ENCODE results near the gene TIGD6.

Gene TIGD6

GRCh38 chr5:149957855-149958254 is 42.6 kb downstream of the TIGD6 start:
- no peaks in the 10 kb centered on the region for H3K27me3 ChIP-seq (ENCODE audit: control insufficient read depth, low read length)
- no peaks in the 10 kb centered on the region for H3K36me3 ChIP-seq (ENCODE audit: control insufficient read depth, low read length)
- no peaks in the 10 kb centered on the region for H3K9me2 ChIP-seq (replicated peaks; ENCODE audit: control insufficient read depth, low read length)
- peaks cover 24% of the 10 kb centered on the region for H3K4me1 ChIP-seq (ENCODE audit: control insufficient read depth, low read length)
- no peaks in the 10 kb centered on the region for H4K20me1 ChIP-seq (ENCODE audit: control insufficient read depth, insufficient read depth, low read depth, low read length)
- no peaks in the 10 kb centered on the region for H3K9me3 ChIP-seq (ENCODE audit: control insufficient read depth, insufficient read depth, low read length)
- no peaks in the 10 kb centered on the region for H3K79me2 ChIP-seq (ENCODE audit: control insufficient read depth, low read length)
- no peak overlapping the region for H3K4me3 ChIP-seq (ENCODE audit: low read length)
- no peak overlapping the region for H3K27ac ChIP-seq (ENCODE audit: low read depth, low read length)
- no peak overlapping the region for H3K4me2 ChIP-seq (ENCODE audit: low read length)
- TF ChIP-seq CTCF (IDR thresholded peaks at IDR 0.05; ENCODE audit: low read depth, low read length, poor library complexity, severe bottlenecking): no peak
- TF ChIP-seq EZH2phosphoT487 (IDR thresholded peaks at IDR 0.05; ENCODE audit: borderline replicate concordance, low read length): no peak
- H3F3A ChIP-seq (ENCODE audit: control insufficient read depth, insufficient read depth): peaks cover 5% of the 10 kb centered on the region; the same call in 1 of the 2 replicates

- TF ChIP-seq CTCF (IDR thresholded peaks at IDR 0.05; ENCODE audit: low read depth, low read length, poor library complexity, severe bottlenecking) (no peak), EZH2phosphoT487 (IDR thresholded peaks at IDR 0.05; ENCODE audit: borderline replicate concordance, low read length) (no peak)
- H3K27me3 ChIP-seq (ENCODE audit: control insufficient read depth, low read length): no peaks in the 10 kb centered on the region
- no peaks in the 10 kb centered on the region for H3K9me3 ChIP-seq (ENCODE audit: control insufficient read depth, insufficient read depth, low read length)
- peaks cover 5% of the 10 kb centered on the region; the same call in 1 of the 2 replicates for H3F3A ChIP-seq (ENCODE audit: control insufficient read depth, insufficient read depth)
- H3K36me3 ChIP-seq (ENCODE audit: control insufficient read depth, low read length): no peaks in the 10 kb centered on the region
- no peak overlapping the region for H3K4me3 ChIP-seq (ENCODE audit: low read length)
- peaks cover 20% of the 10 kb centered on the region for H3K4me1 ChIP-seq (ENCODE audit: control insufficient read depth, low read length)
- H3K27ac ChIP-seq (ENCODE audit: low read depth, low read length): no peak overlapping the region
- no peaks in the 10 kb centered on the region for H3K79me2 ChIP-seq (ENCODE audit: control insufficient read depth, low read length)
- no peaks in the 10 kb centered on the region for H3K9me2 ChIP-seq (replicated peaks; ENCODE audit: control insufficient read depth, low read length)
- no peak overlapping the region for H3K4me2 ChIP-seq (ENCODE audit: low read length)
- no peaks in the 10 kb centered on the region for H4K20me1 ChIP-seq (ENCODE audit: control insufficient read depth, insufficient read depth, low read depth, low read length)
These were observed 43.8 kb downstream of the TIGD6 start for GRCh38 chr5:149956685-149957084.

GRCh38 chr5:149954798-149955197 is 45.7 kb downstream of the TIGD6 start:
- H3K4me1 ChIP-seq (ENCODE audit: control insufficient read depth, low read length): peaks cover 9% of the 10 kb centered on the region

More at GRCh38 chr5:149954798-149955197, 45.7 kb downstream of the TIGD6 start:
- H3K27me3 ChIP-seq (ENCODE audit: control insufficient read depth, low read length): no peaks in the 10 kb centered on the region
- no peaks in the 10 kb centered on the region for H3K79me2 ChIP-seq (ENCODE audit: control insufficient read depth, low read length)
- H3K27ac ChIP-seq (ENCODE audit: low read depth, low read length): no peak overlapping the region
- TF ChIP-seq EZH2phosphoT487 (IDR thresholded peaks at IDR 0.05; ENCODE audit: borderline replicate concordance, low read length) (no peak), CTCF (IDR thresholded peaks at IDR 0.05; ENCODE audit: low read depth, low read length, poor library complexity, severe bottlenecking) (no peak)
- H3K9me2 ChIP-seq (replicated peaks; ENCODE audit: control insufficient read depth, low read length): no peaks in the 10 kb centered on the region
- H3K4me2 ChIP-seq (ENCODE audit: low read length): no peak overlapping the region
- H3K9me3 ChIP-seq (ENCODE audit: control insufficient read depth, insufficient read depth, low read length): no peaks in the 10 kb centered on the region
- peaks cover 5% of the 10 kb centered on the region; the same call in 1 of the 2 replicates for H3F3A ChIP-seq (ENCODE audit: control insufficient read depth, insufficient read depth)
- H4K20me1 ChIP-seq (ENCODE audit: control insufficient read depth, insufficient read depth, low read depth, low read length): no peaks in the 10 kb centered on the region
- H3K4me3 ChIP-seq (ENCODE audit: low read length): no peak overlapping the region
- no peaks in the 10 kb centered on the region for H3K36me3 ChIP-seq (ENCODE audit: control insufficient read depth, low read length)

Data from DOHH2 (cell line).